Sigmoid colon (tissue), 7 donors: ENCODE measurements around the gene GAS2L1. TPM values are rescaled to one million over a fixed set of nuclear protein-coding genes. Genes with fewer than 3 reads are reported as not detected.

Experiments used
- DNase-seq: peaks from one replicate; pipeline ENCODE4 v3.0.0-alpha.2; 2019
- H3K27ac ChIP-seq, 4 donors: fragments of 200-600 bp; sonication (generic); one replicate each; pipeline ENCODE4 v1.5.1; 2016 to 2019; ENCODE audit warnings: mild to moderate bottlenecking in 1 of 4
- H3K27me3 ChIP-seq, 3 donors: fragments of 200-600 bp; sonication (generic); one replicate each; pipeline ENCODE4 v1.5.1; 2019; ENCODE audit warnings: mild to moderate bottlenecking in 1 of 3
- H3K36me3 ChIP-seq, 4 donors: fragments of 200-600 bp; sonication (generic); one replicate each; pipeline ENCODE4 v1.5.1; 2016 to 2019
- H3K4me1 ChIP-seq, 4 donors: fragments of 200-600 bp; sonication (generic); one replicate each; pipeline ENCODE4 v1.5.1; 2017 to 2019
- H3K4me3 ChIP-seq, 4 donors: fragments of 200-600 bp; sonication (generic); one replicate each; pipeline ENCODE4 v1.5.1; 2017 to 2019; ENCODE audit warnings: mild to moderate bottlenecking in 2 of 4, moderate library complexity in 1 of 4
- H3K9me3 ChIP-seq, 4 donors: fragments of 200-600 bp in 3 of 4; sonication (generic) in 3 of 4; one replicate each; pipeline versions ENCODE4 v1.5.1 to v1.6.1; 2013 to 2019
- EP300 ChIP-seq, 4 donors: sonication (generic); formaldehyde crosslinking; IDR thresholded peaks; one replicate each; pipeline ENCODE4 v1.6.1; 2017; ENCODE audit warnings: antibody characterized with exemption in 4 of 4
- POLR2A ChIP-seq, 2 donors: fragments of 450-650 bp; IDR thresholded peaks; one replicate each; pipeline ENCODE4 v1.6.1; 2016; ENCODE audit warnings: antibody characterized with exemption in 2 of 2, mild to moderate bottlenecking in 2 of 2, moderate library complexity in 2 of 2
- POLR2AphosphoS5 ChIP-seq, 4 donors: sonication (generic); formaldehyde crosslinking; IDR thresholded peaks; one replicate each; pipeline ENCODE4 v1.6.1; 2017; ENCODE audit warnings: antibody characterized with exemption in 4 of 4
- WGBS, 2 donors: extraction: QIAGEN DNeasy Blood & Tissue Kit; methylation state at CpG; one replicate each; pipeline ENCODE4 v1.1.7; 2013; 5-methylcytosine and 5-hydroxymethylcytosine counted together
- intact Hi-C: fragments of 100-400 bp; cut with DNase I; formaldehyde crosslinking; loops from one replicate; pipeline ENCODE4 v1.15.1; 2023
- polyA plus RNA-seq, 3 donors: library from polyadenylated mRNA; stranded (reverse); fragments of 200-250 nt; gene quantifications; one replicate each; pipeline ENCODE4 v1.2.3, GENCODE V29; 2013
- total RNA-seq, 4 donors: library from RNA; depleted of rRNA; stranded (reverse); fragments of >200 nt; gene quantifications; one replicate each; pipeline ENCODE4 v1.1.0, GENCODE V29; 2016
- TF ChIP-seq, protein P1 (sequence below), 4 experiments: fragments of 450-650 bp in 3 of 4; fragments of 200-600 bp in 1 of 4; IDR thresholded peaks; one replicate each; pipeline ENCODE4 v1.5.1; 2016 to 2019; ENCODE audit warnings: antibody characterized with exemption in 4 of 4, mild to moderate bottlenecking in 3 of 4, moderate library complexity in 2 of 4
- donor health status: healthy with polysubstance abuse.
- donor health status: Bipolar disorder and iron deficiency.
- donor health status: healthy.

GAS2L1 gene
- 10 to 100 TPM; 14.0 to 25.2 (median 19.3) TPM for total RNA-seq
- polyA plus RNA-seq = 10 to 100 TPM; 12.0 to 27.5 (median 23.8) TPM

GRCh38 chr22:29306175-29306834, at the start of gene GAS2L1:
GAS2L1 (plus strand) TSS chr22:29306650; CDS start chr22:29308106, 1,456 bp downstream.
- H3K27me3 ChIP-seq = no peaks in the 10 kb centered on the region
- DNase-seq = peak; percentile 94
- intact Hi-C loops = loop anchor here (1.0 to 2.0 kb wide), 2 partner anchors 38 to 53 kb away; partner anchors contain the start of gene EWSR1
- peak within 1 kb of the TSS; percentile 86 to 94 (median 88) for H3K27ac ChIP-seq
- peak within 1 kb of the TSS; percentile 65 to 94 (median 87) for H3K4me3 ChIP-seq
- 0 to 1% methylated on average over 40 of the region's 40 CpGs for WGBS, 2 donors
- peaks cover 0 to 65% (median 47%) of the 10 kb centered on the region in 4 donors for H3K4me1 ChIP-seq
- no peak for TF ChIP-seq POLR2A (IDR thresholded peaks at IDR 0.05)
- TF ChIP-seq, protein P1, sequence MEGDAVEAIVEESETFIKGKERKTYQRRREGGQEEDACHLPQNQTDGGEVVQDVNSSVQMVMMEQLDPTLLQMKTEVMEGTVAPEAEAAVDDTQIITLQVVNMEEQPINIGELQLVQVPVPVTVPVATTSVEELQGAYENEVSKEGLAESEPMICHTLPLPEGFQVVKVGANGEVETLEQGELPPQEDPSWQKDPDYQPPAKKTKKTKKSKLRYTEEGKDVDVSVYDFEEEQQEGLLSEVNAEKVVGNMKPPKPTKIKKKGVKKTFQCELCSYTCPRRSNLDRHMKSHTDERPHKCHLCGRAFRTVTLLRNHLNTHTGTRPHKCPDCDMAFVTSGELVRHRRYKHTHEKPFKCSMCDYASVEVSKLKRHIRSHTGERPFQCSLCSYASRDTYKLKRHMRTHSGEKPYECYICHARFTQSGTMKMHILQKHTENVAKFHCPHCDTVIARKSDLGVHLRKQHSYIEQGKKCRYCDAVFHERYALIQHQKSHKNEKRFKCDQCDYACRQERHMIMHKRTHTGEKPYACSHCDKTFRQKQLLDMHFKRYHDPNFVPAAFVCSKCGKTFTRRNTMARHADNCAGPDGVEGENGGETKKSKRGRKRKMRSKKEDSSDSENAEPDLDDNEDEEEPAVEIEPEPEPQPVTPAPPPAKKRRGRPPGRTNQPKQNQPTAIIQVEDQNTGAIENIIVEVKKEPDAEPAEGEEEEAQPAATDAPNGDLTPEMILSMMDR (IDR thresholded peaks at IDR 0.05) = peak; percentile 57 to 81 (median 77)
- TF ChIP-seq EP300 (IDR thresholded peaks at IDR 0.05) = no peak
- TF ChIP-seq POLR2AphosphoS5 (IDR thresholded peaks at IDR 0.05) = peak in 3 of 4 donors; percentile 50 to 54 (median 52)
- H3K36me3 ChIP-seq = peaks cover 0 to 6% (median 0%) of the 10 kb centered on the region in 4 donors
- no peaks in the 10 kb centered on the region for H3K9me3 ChIP-seq

GRCh38 chr22:29257751-29258181, 48.7 kb upstream of the GAS2L1 start:
- Histone ChIP-seq H3K27me3 (no peaks in the 10 kb centered on the region), H3K4me3 (no peak overlapping the region), H3K27ac (no peak overlapping the region), H3K4me1 (no peaks in the 10 kb centered on the region), H3K9me3 (no peaks in the 10 kb centered on the region), H3K36me3 (peaks cover 0 to 14% (median 0%) of the 10 kb centered on the region in 4 donors)
- intact Hi-C loops = no loop called here
- TF ChIP-seq POLR2AphosphoS5 (IDR thresholded peaks at IDR 0.05) (no peak), EP300 (IDR thresholded peaks at IDR 0.05) (no peak), POLR2A (IDR thresholded peaks at IDR 0.05) (no peak)
- TF ChIP-seq, protein P1 (IDR thresholded peaks at IDR 0.05) = no peak
- 79 to 90% methylated on average over 8 of the region's 8 CpGs for WGBS, 2 donors
- DNase-seq = no peak

DNA sequence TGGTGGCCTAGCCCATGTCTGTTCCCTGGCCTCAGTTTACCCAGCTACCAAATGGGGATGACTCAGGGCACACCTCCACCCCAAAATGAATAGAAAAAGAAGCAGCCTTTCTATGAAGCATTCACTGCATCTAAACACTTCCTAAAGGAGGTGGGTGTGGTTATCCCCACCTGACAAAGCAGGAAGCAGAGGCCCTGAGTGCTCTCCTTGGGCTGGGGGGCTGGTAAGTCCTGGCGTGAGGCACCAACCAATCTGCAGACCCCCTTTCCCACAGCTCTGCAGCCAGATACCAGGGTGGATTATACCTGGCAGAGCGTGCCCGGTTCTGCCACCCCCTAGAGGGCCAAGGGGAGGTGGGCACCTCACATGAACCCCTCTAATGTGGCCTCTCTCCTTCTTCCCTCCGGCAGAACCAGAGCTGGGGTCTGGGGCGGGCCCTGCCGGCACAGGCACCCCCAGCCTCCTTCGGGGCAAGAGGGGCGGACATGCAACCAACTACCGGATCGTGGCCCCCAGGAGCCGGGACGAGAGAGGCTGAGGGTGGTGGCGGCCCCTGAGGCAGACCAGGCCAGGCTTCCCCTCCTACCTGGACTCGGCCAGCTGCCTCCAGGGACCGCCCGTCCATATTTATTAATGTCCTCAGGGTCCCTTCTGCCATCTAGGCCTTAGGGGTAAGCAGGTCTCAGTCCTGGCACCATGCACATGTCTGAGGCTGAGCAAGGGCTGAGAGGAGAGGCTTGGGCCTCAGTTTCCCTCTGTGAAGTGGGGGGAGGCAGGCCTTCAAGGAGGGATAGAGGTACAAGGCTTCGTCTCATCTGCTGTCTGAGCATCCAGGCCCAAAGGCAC, 47.8 kb upstream of the GAS2L1 start:
- no peak overlapping the region for H3K4me3 ChIP-seq
- H3K27me3 ChIP-seq = no peaks in the 10 kb centered on the region
- no peaks in the 10 kb centered on the region for H3K9me3 ChIP-seq
- WGBS, 2 donors = 91 to 93% methylated on average over 17 of the region's 17 CpGs
- DNase-seq = no peak
- no peak overlapping the region for H3K27ac ChIP-seq
- TF ChIP-seq, protein P1 (IDR thresholded peaks at IDR 0.05) = no peak
- TF ChIP-seq POLR2A (IDR thresholded peaks at IDR 0.05) = no peak
- no peak for TF ChIP-seq EP300 (IDR thresholded peaks at IDR 0.05)
- no peak for TF ChIP-seq POLR2AphosphoS5 (IDR thresholded peaks at IDR 0.05)
- H3K4me1 ChIP-seq = no peaks in the 10 kb centered on the region
- intact Hi-C loops = no loop called here
- peaks cover 0 to 18% (median 0%) of the 10 kb centered on the region in 4 donors for H3K36me3 ChIP-seq

DNA sequence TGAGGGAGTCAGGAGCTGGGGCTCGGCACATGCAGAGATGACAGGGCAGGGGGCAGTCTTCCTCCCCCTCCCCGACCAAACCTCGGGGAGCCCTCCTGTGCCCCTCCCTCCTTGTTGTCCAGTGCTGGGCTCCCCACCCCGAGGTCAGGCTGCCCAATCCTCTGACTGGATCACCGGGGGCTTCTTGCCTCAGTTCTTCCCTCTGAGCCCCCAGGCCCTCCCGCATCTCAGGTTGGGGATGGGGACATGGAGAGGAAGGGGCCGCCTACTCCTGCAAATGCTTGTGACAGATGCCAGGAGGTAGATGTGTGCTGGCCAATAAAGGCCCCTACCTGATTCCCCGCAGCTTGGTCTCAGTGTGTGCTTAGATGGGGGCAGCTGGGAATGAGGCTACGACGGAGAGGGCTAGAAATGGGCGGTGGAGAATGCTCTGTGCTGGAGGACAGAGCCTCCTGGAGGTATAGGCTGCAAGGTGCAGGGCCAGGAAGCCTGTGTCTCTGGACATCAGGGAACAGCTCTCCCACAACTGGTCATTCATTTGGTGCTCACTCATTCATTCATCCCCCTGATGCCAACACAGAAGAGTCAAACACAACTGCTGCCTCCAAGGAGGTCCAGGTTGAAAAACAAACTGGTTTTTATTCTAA, 47.1 kb upstream of the GAS2L1 start:
- DNase-seq = no peak
- Histone ChIP-seq H3K4me1 (no peaks in the 10 kb centered on the region), H3K27me3 (no peaks in the 10 kb centered on the region), H3K36me3 (peaks cover 0 to 26% (median 3%) of the 10 kb centered on the region in 4 donors), H3K4me3 (no peak overlapping the region), H3K27ac (no peak overlapping the region), H3K9me3 (no peaks in the 10 kb centered on the region)
- intact Hi-C loops = no loop called here
- TF ChIP-seq, protein P1 (IDR thresholded peaks at IDR 0.05) = no peak
- no peak for TF ChIP-seq EP300 (IDR thresholded peaks at IDR 0.05)
- no peak for TF ChIP-seq POLR2A (IDR thresholded peaks at IDR 0.05)
- TF ChIP-seq POLR2AphosphoS5 (IDR thresholded peaks at IDR 0.05) = no peak
- 78 to 82% methylated on average over 11 of the region's 11 CpGs for WGBS, 2 donors
